Measurements from ENCODE around the gene APOBEC3G. TPM values are rescaled to one million over a fixed set of nuclear protein-coding genes. Genes with fewer than 3 reads are reported as not detected.
"Not testable (repeated sequence)": the region's sequence is repeated elsewhere in the genome, so short reads cannot be mapped to it uniquely, and the experiment has no call there.

Gene APOBEC3G
- total RNA-seq, 1 donor from 2014 or later = 27.8 TPM

- not testable (repeated sequence) for DNase-seq (ENCODE audit: low spot score)
Measured at GRCh38 chr22:39066442-39067276, 10.4 kb upstream of the APOBEC3G start.

DNA sequence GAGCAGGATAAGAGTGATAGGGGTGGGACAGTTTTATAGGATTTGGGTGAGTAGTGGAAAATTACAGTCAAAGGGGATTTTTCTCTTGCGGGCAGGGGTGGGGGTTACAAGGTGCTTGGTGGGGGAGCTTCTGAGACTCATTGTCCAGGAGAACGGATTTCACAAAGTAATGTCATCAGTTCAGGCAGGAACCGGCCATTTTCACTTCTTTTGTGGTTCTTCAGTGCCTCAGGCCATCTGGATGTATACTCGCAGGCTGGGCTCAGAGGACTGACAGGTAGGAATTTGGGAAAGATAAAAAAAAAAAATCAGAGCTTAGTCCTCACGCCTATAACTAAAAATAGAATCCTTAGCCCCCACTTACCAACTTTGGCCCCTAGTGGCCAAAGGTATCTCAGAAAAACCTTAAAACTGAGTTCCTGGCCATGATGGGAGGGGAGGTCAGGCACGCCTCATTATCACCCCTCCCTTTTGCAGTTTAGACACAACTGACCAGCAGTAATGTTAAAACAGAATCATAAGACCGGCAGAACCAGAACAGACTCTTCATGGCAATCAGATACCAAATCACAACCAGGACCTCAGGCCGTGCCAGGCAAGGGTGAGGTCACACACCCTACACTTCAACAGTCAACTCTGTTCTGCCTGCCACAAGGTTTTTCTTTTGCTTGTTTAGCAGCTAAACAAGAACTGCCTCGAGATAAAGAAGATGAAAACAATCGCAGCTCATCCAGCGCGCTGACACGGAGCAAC is 8.9 kb upstream of the APOBEC3G start:
- DNase-seq (ENCODE audit: low spot score) = no peak

DNA sequence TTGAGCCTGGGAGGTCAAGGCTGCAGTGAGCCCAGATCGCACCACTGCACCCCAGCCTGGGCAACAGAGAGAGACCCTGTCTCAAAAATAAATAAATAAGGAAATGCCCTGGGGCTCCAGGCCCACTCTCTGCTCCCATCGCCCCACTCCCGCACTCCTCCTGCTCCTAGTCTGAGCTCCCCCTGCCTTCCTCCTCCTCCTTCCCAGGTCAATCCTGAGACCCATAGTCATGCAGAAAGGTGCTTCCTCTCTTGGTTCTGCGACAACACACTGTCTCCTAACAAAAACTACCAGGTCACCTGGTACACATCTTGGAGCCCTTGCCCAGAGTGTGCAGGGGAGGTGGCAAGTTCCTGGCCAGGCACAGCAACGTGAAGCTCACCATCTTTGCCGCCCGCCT is 6.9 kb upstream of the APOBEC3G start:
- no peak for DNase-seq (ENCODE audit: low spot score)

DNA sequence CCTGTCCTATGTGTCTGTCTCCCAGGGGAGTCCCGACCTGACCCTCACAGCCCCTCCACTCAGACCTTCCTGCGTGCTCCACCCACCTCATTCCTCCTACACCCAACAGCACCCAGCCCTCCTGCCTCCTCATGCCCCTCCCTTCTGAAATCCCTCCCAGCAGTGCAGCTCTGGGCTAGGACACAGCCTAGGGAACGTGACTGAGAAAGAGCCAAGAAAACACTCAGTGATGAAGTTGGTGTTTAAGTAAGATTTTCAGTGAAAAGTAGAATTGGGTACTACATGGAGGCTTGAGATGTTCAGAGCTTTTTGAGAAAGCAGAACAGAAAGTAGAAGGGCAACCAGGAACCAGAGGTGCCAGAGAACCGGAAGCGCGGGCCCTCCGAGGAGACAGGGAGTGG is 4.5 kb upstream of the APOBEC3G start:
- DNase-seq (ENCODE audit: low spot score) = not testable (repeated sequence)

- DNase-seq (ENCODE audit: low spot score) = no peak
Measured at GRCh38 chr22:39073981-39074380, 3.1 kb upstream of the APOBEC3G start.

- not testable (repeated sequence) for DNase-seq (ENCODE audit: low spot score)
Measured at GRCh38 chr22:39076155-39077025, 685 bp upstream of the APOBEC3G start.

GRCh38 chr22:39077912-39078311 is 837 bp downstream of the APOBEC3G start:
- DNase-seq (ENCODE audit: low spot score) = not testable (repeated sequence)

GRCh38 chr22:39078329-39078728 is 1.3 kb downstream of the APOBEC3G start:
- no peak for DNase-seq (ENCODE audit: low spot score)

GRCh38 chr22:39079054-39079637 is 2.1 kb downstream of the APOBEC3G start:
- DNase-seq (ENCODE audit: low spot score) = not testable (repeated sequence)

DNA sequence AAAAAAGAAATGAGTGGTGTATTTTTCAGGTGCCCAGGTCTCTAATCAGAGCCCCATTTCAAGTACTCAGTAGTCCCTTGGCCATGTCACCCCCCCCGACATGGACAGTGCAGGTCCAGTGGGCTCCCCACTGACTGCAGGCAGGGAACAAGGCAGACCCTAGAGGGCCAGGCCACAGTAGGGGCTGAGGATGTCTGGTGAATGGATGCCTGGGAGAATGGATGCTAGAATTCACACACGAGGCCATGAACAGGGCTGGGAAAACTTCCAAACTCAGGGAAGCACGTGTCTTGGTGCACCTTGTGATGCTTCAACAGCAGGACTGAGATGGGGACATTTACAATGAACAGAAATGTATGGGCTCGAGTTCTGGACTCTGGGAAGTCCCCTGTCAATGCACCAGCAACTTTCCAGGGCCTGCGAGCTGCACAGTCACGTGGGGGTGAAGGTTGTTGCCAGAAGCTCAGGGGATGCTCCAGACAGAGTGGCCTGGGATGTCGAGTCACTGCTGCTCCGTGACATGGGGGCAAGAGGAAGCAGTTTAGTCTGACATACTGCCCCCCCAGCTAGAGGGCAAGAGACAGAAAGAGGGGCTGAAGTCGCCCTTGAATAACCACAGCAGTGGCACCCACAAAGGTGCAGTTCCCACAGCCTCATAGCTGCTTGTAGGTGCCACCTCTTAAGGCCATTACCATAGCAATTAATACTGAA is 3.1 kb downstream of the APOBEC3G start:
- DNase-seq (ENCODE audit: low spot score) = no peak

DNA sequence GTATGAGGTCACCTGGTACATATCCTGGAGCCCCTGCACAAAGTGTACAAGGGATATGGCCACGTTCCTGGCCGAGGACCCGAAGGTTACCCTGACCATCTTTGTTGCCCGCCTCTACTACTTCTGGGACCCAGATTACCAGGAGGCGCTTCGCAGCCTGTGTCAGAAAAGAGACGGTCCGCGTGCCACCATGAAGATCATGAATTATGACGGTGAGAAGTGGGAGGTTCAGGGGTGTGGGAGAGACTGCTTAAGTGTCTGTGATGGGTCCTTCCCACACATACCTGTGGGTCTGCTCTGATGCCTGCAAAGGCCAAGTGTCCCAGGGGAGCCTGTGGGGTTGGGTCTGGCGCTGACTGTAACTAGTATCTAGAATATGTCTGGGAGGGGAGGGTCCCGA is 3.9 kb downstream of the APOBEC3G start:
- DNase-seq (ENCODE audit: low spot score) = no peak

GRCh38 chr22:39081598-39081997 is 4.5 kb downstream of the APOBEC3G start:
- DNase-seq (ENCODE audit: low spot score) = no peak

DNA sequence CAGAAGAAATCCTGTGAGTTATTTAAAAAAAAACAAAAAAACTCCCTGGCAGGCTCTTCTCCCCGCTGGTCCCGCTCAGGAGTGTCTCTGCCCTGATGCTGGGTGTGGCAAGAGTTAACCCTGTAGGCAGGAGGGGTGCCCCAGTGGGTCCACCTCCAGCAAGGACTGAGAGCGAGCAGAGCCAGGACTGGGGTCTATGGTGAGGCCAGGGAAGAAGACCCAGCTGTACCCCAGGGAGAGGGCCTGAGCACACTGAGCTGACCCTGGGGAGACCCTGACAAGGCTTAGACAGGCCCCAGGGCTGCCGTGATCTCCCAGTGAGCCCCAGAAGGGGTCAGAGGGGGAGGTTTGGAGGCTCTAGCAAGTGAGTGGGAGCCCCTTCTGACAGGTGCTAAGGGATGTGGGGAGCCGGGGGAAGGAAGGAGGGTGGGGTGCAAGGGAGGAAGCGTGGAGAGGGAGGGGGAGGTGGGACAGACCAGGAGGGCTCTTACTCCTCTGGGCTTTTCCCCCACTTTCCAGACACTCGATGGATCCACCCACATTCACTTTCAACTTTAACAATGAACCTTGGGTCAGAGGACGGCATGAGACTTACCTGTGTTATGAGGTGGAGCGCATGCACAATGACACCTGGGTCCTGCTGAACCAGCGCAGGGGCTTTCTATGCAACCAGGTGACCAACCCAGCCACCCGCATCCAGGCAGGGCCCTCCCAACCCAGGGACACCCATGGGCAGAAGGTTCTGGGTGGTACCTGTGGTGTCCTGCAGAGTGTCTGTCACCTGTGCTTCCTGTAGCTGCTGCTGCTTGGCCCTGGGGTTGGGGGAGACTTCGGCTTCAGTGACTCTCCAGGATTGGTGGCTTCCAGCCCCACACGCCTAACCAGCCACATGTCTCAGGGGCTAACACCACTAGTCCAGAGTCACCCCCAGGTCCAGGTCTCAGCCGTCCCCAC is 6.4 kb downstream of the APOBEC3G start:
- no peak for DNase-seq (ENCODE audit: low spot score)

GRCh38 chr22:39084666-39085065 is 7.6 kb downstream of the APOBEC3G start:
- no peak for DNase-seq (ENCODE audit: low spot score)

GRCh38 chr22:39087098-39087497 is 10.0 kb downstream of the APOBEC3G start:
- DNase-seq (ENCODE audit: low spot score) = no peak

- DNase-seq (ENCODE audit: low spot score) = no peak
Measured at GRCh38 chr22:39087881-39088684, 11.0 kb downstream of the APOBEC3G start.

DNA sequence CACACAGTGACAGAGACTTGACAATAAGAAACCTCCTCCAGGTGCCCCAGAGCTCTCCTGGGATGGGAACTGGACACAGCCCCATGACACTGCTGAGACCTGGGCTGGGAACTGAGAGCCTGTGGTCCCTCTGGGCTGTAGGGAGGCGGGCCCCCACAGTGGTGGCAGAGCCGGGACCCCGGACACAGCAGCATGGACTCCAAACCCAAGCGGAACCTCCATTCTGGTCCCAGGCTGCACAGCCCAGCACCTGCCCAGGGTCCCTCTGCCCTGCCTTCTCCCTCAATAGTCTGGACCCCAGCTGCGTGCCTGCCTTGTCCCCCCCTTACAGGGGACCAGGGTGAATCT is 11.6 kb downstream of the APOBEC3G start:
- no peak for DNase-seq (ENCODE audit: low spot score)

DNA sequence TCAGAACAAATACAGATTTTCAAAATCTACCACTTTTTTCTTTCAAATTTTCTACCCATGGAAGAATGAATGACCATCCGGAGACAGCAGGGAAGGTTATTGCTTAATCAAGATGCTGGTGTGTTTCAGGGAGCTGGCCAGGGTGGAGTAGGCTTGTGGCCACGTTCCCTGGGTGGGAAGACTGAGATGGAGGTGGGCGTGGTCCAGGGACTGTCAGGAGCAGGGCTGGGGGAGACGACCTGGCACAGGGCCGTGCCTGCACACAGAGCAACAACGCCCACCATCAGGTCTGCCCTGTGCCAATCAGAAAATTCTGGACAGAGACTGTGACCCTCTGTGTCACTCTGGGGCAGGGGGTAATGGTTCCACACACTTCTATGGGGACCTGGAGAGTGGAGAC is 12.9 kb downstream of the APOBEC3G start:
- DNase-seq (ENCODE audit: low spot score) = no peak

- DNase-seq (ENCODE audit: low spot score) = no peak
Measured at GRCh38 chr22:39090426-39091064, 13.5 kb downstream of the APOBEC3G start.

Measured in ureter (tissue), 1 donor.